ENCODE results near the gene INSL3. TPM values are rescaled to one million over a fixed set of nuclear protein-coding genes. Genes with fewer than 3 reads are reported as not detected.
"Not testable (repeated sequence)": the region's sequence is repeated elsewhere in the genome, so short reads cannot be mapped to it uniquely, and the experiment has no call there.

Gene INSL3
- total RNA-seq, 1 donor from 2014 or later, result not detected

DNA sequence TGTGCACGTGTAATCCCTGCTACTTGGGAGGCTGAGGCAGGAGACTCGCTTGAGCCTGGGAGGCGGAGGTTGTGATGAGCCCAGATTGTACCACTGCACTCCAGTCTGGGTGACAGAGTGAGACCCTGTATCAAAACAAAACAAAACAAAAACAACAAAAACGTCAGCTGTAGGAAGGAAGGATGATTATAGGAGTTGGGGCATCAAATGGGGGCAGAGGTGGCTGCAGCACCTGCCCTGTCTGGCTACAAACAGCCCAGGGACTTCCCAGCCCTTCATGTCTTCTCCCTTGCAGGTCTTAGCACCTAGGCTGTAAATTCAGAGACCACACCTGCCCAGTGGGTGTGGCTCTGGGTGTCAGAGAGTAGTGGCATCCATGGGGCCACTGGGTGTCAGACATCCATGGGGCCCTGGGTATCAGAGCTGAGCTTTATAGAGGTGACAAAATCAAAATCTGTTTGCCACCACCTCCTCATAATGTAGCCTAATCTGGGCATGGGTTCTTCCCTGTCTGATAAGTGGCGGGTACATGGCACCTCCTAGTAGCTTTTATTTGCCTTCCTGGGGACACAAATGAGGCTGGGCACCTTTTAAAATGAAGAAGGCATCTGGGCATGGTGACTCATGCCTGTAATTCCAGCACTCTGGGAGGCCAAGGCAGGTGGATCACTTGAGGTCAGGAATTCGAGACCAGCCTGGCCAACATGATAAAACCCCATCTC is 31.1 kb downstream of the INSL3 start:
- H3K4me1 Mint-ChIP-seq (ENCODE audit: low read depth), result peaks cover 5% of the 10 kb centered on the region
- peaks cover 24% of the 10 kb centered on the region for H3K27me3 Mint-ChIP-seq (ENCODE audit: low read depth)
- H3K4me3 Mint-ChIP-seq (ENCODE audit: unreplicated experiment), result no peak overlapping the region
- no peaks in the 10 kb centered on the region for H3K9me3 Mint-ChIP-seq (ENCODE audit: low read depth)
- no peak for DNase-seq (ENCODE audit: low spot score)
- TF ChIP-seq, protein P1, sequence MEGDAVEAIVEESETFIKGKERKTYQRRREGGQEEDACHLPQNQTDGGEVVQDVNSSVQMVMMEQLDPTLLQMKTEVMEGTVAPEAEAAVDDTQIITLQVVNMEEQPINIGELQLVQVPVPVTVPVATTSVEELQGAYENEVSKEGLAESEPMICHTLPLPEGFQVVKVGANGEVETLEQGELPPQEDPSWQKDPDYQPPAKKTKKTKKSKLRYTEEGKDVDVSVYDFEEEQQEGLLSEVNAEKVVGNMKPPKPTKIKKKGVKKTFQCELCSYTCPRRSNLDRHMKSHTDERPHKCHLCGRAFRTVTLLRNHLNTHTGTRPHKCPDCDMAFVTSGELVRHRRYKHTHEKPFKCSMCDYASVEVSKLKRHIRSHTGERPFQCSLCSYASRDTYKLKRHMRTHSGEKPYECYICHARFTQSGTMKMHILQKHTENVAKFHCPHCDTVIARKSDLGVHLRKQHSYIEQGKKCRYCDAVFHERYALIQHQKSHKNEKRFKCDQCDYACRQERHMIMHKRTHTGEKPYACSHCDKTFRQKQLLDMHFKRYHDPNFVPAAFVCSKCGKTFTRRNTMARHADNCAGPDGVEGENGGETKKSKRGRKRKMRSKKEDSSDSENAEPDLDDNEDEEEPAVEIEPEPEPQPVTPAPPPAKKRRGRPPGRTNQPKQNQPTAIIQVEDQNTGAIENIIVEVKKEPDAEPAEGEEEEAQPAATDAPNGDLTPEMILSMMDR (IDR thresholded peaks at IDR 0.05), result no peak
- no peak overlapping the region for H3K27ac Mint-ChIP-seq (ENCODE audit: unreplicated experiment)
- H3K36me3 Mint-ChIP-seq (ENCODE audit: low read depth), result no peaks in the 10 kb centered on the region

GRCh38 chr19:17788632-17789031 is 32.7 kb downstream of the INSL3 start:
- no peaks in the 10 kb centered on the region for H3K36me3 Mint-ChIP-seq (ENCODE audit: low read depth)
- no peak overlapping the region for H3K27ac Mint-ChIP-seq (ENCODE audit: unreplicated experiment)
- H3K4me3 Mint-ChIP-seq (ENCODE audit: unreplicated experiment), result no peak overlapping the region
- peaks cover 10% of the 10 kb centered on the region for H3K27me3 Mint-ChIP-seq (ENCODE audit: low read depth)
- no peaks in the 10 kb centered on the region for H3K9me3 Mint-ChIP-seq (ENCODE audit: low read depth)
- TF ChIP-seq, protein P1 (IDR thresholded peaks at IDR 0.05), result no peak
- H3K4me1 Mint-ChIP-seq (ENCODE audit: low read depth), result peaks cover 2% of the 10 kb centered on the region
- DNase-seq (ENCODE audit: low spot score), result no peak

DNA sequence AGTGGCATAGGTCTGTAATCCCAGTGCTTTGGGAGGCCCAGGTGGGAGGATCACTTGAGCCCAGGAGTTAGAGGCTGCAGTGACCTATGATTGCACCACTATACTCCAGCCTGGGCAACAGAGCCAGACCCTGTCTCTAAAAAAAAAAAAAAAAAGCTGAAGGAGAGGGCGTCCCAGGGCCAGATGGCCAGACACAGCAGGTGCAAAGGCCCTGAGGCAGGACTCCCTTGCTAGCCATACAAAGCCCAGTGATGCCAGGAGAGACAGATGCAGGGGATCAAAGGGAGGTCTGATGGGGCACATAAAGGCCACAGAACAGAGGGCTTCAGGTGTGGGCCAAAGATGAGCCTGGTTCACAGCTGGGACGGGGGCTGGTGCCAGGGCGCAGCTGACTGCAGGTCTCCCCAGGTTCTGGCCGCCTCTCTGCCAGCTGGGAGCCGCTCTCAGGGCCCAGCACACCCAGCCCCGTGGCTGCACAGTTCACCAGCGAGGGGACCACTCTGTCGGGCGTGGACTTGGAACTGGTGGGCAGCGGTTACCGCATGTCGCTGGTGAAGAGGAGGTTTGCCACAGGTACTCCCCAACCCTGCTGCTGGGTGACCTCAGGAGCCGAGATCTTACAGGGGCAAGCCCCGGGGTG is 33.9 kb downstream of the INSL3 start:
- no peak overlapping the region for H3K4me3 Mint-ChIP-seq (ENCODE audit: unreplicated experiment)
- no peaks in the 10 kb centered on the region for H3K36me3 Mint-ChIP-seq (ENCODE audit: low read depth)
- H3K4me1 Mint-ChIP-seq (ENCODE audit: low read depth), result peaks cover 2% of the 10 kb centered on the region
- no peaks in the 10 kb centered on the region for H3K9me3 Mint-ChIP-seq (ENCODE audit: low read depth)
- TF ChIP-seq, protein P1 (IDR thresholded peaks at IDR 0.05), result no peak
- no peak for DNase-seq (ENCODE audit: low spot score)
- peaks cover 8% of the 10 kb centered on the region for H3K27me3 Mint-ChIP-seq (ENCODE audit: low read depth)
- no peak overlapping the region for H3K27ac Mint-ChIP-seq (ENCODE audit: unreplicated experiment)

DNA sequence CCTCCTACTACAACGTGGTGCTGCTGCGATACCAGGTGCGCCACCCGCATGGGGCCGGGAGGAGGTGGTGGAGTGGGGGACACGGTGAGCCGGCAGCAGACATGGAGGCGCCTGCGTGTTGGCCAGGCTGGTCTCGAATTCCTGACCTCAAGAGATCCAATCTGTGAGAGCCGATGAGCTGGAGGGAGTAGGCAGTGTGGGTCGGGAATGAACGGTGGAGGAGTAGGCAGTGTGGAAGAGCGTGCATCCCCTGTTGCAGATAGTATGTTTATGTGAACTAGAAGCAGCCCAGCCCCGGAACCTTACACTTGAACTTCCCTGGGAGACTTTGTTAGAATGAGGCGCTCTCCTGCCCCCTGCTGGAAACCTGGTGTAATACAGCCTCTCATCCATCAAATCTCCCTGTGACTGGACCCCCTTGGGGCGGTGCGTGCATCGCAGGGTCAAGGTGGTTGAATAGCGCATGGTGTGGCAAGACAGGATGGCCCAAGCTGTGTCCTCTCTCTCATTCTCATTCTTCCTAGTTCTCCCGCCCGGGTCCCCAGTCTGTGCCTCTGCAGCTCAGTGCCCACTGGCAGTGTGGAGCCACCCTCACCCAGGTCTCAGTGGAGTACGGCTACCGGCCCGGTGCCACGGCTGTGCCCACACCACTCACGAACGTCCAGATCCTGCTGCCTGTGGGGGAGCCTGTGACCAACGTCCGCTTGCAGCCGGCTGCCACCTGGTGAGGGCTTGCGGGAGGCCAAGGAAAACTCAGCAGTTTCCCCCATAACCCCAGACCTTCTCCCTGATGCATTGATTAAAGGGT is 36.9 kb downstream of the INSL3 start:
- Mint-ChIP-seq H3K4me1 (ENCODE audit: low read depth) (peaks cover 3% of the 10 kb centered on the region), H3K27ac (ENCODE audit: unreplicated experiment) (no peak overlapping the region), H3K9me3 (ENCODE audit: low read depth) (no peaks in the 10 kb centered on the region), H3K4me3 (ENCODE audit: unreplicated experiment) (no peak overlapping the region), H3K27me3 (ENCODE audit: low read depth) (peaks cover 8% of the 10 kb centered on the region), H3K36me3 (ENCODE audit: low read depth) (no peaks in the 10 kb centered on the region)
- no peak for DNase-seq (ENCODE audit: low spot score)
- TF ChIP-seq, protein P1 (IDR thresholded peaks at IDR 0.05), result peak; percentile 88

- not testable (repeated sequence) for H3K4me1 Mint-ChIP-seq (ENCODE audit: low read depth); H3K9me3 Mint-ChIP-seq (ENCODE audit: low read depth); DNase-seq (ENCODE audit: low spot score)
Observed at GRCh38 chr19:17783721-17784120, 37.6 kb downstream of the INSL3 start.

More at GRCh38 chr19:17783721-17784120, 37.6 kb downstream of the INSL3 start:
- not testable (repeated sequence) for H3K36me3 Mint-ChIP-seq (ENCODE audit: low read depth); H3K27ac Mint-ChIP-seq (ENCODE audit: unreplicated experiment); H3K4me3 Mint-ChIP-seq (ENCODE audit: unreplicated experiment); H3K27me3 Mint-ChIP-seq (ENCODE audit: low read depth)

All from chondrocyte (in vitro differentiated cells).